Loucy (cell line): ENCODE measurements around the gene FMN1.

Experiments
- H2AFZ ChIP-seq: fragments of 200-600 bp; sonication (generic); 2 replicates; pipeline ENCODE4 v1.6.0; 2016; ENCODE audit warnings: antibody characterized with exemption, mild to moderate bottlenecking, low read length, moderate library complexity
- H3F3A ChIP-seq: fragments of 200-600 bp; 2 replicates; pipeline ENCODE4 v1.6.0; 2016; ENCODE audit warnings: antibody characterized with exemption, low read depth, mild to moderate bottlenecking
- H3K27me3 ChIP-seq: fragments of 200-600 bp; sonication (generic); 2 replicates; pipeline ENCODE4 v1.6.1; 2014; ENCODE audit warnings: low read length, mild to moderate bottlenecking; ENCODE audit not compliant: insufficient read depth, poor library complexity, severe bottlenecking
- H3K36me3 ChIP-seq: fragments of 200-600 bp; sonication (generic); 2 replicates; pipeline ENCODE4 v1.6.1; 2016; ENCODE audit warnings: low read length; ENCODE audit not compliant: insufficient read depth
- H3K4me1 ChIP-seq: fragments of 200-600 bp; sonication (generic); 2 replicates; pipeline ENCODE4 v1.5.1; 2014; ENCODE audit warnings: low read length, mild to moderate bottlenecking; ENCODE audit not compliant: insufficient read depth, poor library complexity, severe bottlenecking
- H3K4me2 ChIP-seq: fragments of 200-600 bp; sonication (generic); 2 replicates; pipeline ENCODE4 v1.6.0; 2014; ENCODE audit warnings: antibody characterized with exemption, low read length, low read depth, mild to moderate bottlenecking; ENCODE audit not compliant: poor library complexity, severe bottlenecking
- H3K4me3 ChIP-seq: fragments of 200-600 bp; sonication (generic); 2 replicates; pipeline ENCODE4 v1.5.1; 2014; ENCODE audit warnings: low read length, mild to moderate bottlenecking, mixed read lengths; ENCODE audit not compliant: poor library complexity, severe bottlenecking
- H3K79me2 ChIP-seq: fragments of 200-600 bp; sonication (generic); 2 replicates; pipeline ENCODE4 v1.6.1; 2014; ENCODE audit warnings: low read length; ENCODE audit not compliant: insufficient read depth
- H3K9ac ChIP-seq: fragments of 200-600 bp; sonication (generic); 2 replicates; pipeline ENCODE4 v1.6.0; 2014; ENCODE audit warnings: mild to moderate bottlenecking, low read depth, low read length, moderate library complexity; ENCODE audit not compliant: poor library complexity, severe bottlenecking
- H3K9me2 ChIP-seq: fragments of 200-600 bp; sonication (generic); replicated peaks from 2 replicates; pipeline ENCODE4 v1.6.1; 2016; ENCODE audit warnings: low read depth, low read length, mixed read lengths
- H3K9me3 ChIP-seq: fragments of 200-600 bp; sonication (generic); 2 replicates; pipeline ENCODE4 v1.6.1; 2014; ENCODE audit warnings: mild to moderate bottlenecking, antibody characterized with exemption, low read length, low read depth; ENCODE audit not compliant: insufficient read depth
- H4K20me1 ChIP-seq: fragments of 200-600 bp; sonication (generic); 2 replicates; pipeline ENCODE4 v1.6.0; 2014; ENCODE audit warnings: antibody characterized with exemption, low read length, mild to moderate bottlenecking; ENCODE audit not compliant: insufficient read depth, poor library complexity, severe bottlenecking
- EZH2phosphoT487 ChIP-seq: fragments of 200-600 bp; IDR thresholded peaks from 2 replicates; pipeline ENCODE4 v1.6.1; 2018; ENCODE audit warnings: antibody characterized with exemption, mild to moderate bottlenecking, moderate library complexity, borderline replicate concordance
- TF ChIP-seq, protein P1 (sequence below): fragments of 200-600 bp; sonication (generic); conservative IDR thresholded peaks from 2 replicates; pipeline ENCODE4 v1.5.1; 2014; ENCODE audit warnings: mild to moderate bottlenecking, antibody characterized with exemption, low read length

Gene FMN1

DNA sequence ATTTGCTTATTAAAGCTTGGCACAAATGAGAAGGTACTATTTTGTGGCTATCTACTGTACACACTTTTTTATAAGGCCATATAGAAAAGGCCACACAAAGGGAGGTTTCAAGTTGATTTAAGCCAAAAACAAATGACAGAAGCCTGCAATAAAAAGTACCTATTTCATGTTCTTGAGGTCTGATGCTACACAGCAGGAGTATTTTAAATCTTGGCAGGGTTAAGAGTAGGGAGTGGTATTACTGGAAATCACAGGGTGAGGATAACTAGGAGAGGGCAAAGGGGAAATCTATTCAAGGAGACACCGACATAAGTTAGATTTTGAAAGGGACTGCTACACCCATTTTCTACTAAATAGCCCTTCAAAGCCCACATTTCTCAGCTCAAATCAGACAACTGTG, 330.5 kb downstream of the FMN1 start:
- Histone ChIP-seq H2AFZ (no peak overlapping the region), H3K4me1 (peaks cover 6% of the 10 kb centered on the region), H3K9ac (no peak overlapping the region), H3K36me3 (no peaks in the 10 kb centered on the region), H3K9me2 (no peaks in the 10 kb centered on the region), H3K79me2 (no peaks in the 10 kb centered on the region), H3F3A (no peaks in the 10 kb centered on the region), H3K9me3 (no peaks in the 10 kb centered on the region), H3K4me2 (no peak overlapping the region), H3K4me3 (no peak overlapping the region), H4K20me1 (no peaks in the 10 kb centered on the region), H3K27me3 (no peaks in the 10 kb centered on the region)
- TF ChIP-seq, protein P1, sequence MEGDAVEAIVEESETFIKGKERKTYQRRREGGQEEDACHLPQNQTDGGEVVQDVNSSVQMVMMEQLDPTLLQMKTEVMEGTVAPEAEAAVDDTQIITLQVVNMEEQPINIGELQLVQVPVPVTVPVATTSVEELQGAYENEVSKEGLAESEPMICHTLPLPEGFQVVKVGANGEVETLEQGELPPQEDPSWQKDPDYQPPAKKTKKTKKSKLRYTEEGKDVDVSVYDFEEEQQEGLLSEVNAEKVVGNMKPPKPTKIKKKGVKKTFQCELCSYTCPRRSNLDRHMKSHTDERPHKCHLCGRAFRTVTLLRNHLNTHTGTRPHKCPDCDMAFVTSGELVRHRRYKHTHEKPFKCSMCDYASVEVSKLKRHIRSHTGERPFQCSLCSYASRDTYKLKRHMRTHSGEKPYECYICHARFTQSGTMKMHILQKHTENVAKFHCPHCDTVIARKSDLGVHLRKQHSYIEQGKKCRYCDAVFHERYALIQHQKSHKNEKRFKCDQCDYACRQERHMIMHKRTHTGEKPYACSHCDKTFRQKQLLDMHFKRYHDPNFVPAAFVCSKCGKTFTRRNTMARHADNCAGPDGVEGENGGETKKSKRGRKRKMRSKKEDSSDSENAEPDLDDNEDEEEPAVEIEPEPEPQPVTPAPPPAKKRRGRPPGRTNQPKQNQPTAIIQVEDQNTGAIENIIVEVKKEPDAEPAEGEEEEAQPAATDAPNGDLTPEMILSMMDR: no peak
- TF ChIP-seq EZH2phosphoT487: no peak

DNA sequence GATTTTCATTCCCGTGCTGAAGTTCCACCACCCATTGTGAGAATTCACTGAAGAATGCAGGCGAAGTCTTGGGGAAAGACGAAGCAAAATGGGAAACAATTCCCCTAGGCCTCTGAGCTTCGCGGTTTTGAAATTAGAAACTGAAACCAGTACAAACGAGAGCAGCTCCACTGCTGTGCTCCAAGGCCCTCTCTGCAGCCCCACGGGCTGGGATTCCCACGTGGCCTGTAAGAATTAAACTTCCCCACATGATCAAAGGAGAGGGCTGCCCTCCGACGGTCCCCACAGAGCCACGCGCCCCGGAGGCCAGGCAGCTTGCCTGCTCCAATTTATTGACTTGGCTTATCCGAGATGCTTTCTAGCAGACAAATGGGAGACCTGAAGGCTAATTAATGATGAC, 332.8 kb downstream of the FMN1 start:
- no peak for TF ChIP-seq EZH2phosphoT487
- TF ChIP-seq, protein P1: no peak
- H3K9me2 ChIP-seq: no peaks in the 10 kb centered on the region
- H4K20me1 ChIP-seq: no peaks in the 10 kb centered on the region
- H3K4me3 ChIP-seq: no peak overlapping the region
- no peak overlapping the region for H2AFZ ChIP-seq
- no peaks in the 10 kb centered on the region for H3K79me2 ChIP-seq
- H3K9ac ChIP-seq: no peak overlapping the region
- peaks cover 6% of the 10 kb centered on the region for H3K4me1 ChIP-seq
- no peak overlapping the region for H3K4me2 ChIP-seq
- no peaks in the 10 kb centered on the region for H3K27me3 ChIP-seq
- no peaks in the 10 kb centered on the region; the same call in 1 of the 2 replicates for H3K36me3 ChIP-seq
- no peaks in the 10 kb centered on the region for H3F3A ChIP-seq
- no peaks in the 10 kb centered on the region for H3K9me3 ChIP-seq

DNA sequence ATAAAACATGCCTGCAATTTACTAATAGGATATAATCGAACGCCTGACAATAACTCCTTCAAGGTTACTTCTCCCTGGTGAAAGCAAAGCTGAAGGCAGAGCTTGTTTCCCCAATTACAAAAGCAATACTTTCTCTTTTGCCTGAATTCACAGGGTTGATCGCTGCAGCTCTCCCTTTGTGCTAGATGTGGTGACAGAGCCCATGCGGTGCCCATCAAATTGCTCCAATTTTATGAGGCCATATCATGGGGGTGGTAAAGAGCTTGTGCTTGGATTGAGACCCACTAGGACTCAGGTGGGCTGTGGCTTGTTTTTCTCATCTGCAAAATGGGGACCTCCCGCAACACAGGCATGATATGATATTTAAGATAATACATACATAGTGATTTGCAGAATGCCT, 333.3 kb downstream of the FMN1 start:
- Histone ChIP-seq H3K4me1 (peaks cover 6% of the 10 kb centered on the region), H4K20me1 (no peaks in the 10 kb centered on the region), H3K27me3 (no peaks in the 10 kb centered on the region), H3K79me2 (no peaks in the 10 kb centered on the region), H3K9me2 (no peaks in the 10 kb centered on the region), H3K36me3 (peaks cover 4% of the 10 kb centered on the region; the same call in 1 of the 2 replicates), H3K9ac (no peak overlapping the region), H3K4me3 (no peak overlapping the region), H3K4me2 (no peak overlapping the region), H3K9me3 (no peaks in the 10 kb centered on the region), H3F3A (no peaks in the 10 kb centered on the region), H2AFZ (no peak overlapping the region)
- TF ChIP-seq, protein P1: no peak
- no peak for TF ChIP-seq EZH2phosphoT487
